Measurements from ENCODE around the gene ANO2. TPM values are rescaled to one million over a fixed set of nuclear protein-coding genes. Genes with fewer than 3 reads are reported as not detected.

Gene ANO2
- total RNA-seq, 1 experiment from 2014 or later, result 0.68 TPM

DNA sequence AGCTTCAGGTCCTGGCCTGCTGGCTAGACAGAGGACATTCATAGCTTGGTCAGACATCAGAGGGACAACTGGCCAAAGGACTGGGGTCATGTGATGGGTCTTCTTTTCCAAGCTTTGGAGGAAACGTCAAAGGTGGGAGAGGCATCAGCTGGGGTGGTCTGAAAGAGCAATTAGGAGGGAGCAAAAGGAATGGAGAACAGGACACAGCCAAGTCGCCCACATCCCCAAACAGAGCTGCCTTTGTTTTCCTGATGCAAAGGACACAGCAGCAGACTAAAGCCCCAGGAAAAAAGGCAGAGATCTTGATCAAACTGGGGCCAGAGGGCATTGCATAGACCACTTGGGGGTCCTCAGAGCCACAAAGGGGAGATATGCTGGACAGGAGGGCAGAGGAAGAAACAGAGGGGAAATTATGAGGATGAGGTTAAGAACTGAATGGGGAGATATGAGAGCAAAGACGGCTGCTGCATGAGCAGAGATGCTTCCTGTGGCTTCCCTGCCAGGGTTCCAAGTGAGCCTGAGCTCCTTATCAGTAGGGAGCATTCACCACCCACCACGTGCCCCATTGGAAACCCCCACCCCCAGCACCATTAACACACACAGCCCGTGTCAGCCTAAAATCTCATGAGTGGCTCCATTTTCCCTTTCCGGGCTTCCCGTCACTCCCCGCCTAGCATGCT, 62.4 kb downstream of the ANO2 start:
- Mint-ChIP-seq H3K27me3 (ENCODE audit: insufficient read depth, unreplicated experiment) (peaks cover 17% of the 10 kb centered on the region), H3K27ac (ENCODE audit: unreplicated experiment) (no peak overlapping the region), H3K36me3 (ENCODE audit: insufficient read depth, unreplicated experiment) (no peaks in the 10 kb centered on the region), H3K4me1 (ENCODE audit: low read depth, unreplicated experiment) (no peaks in the 10 kb centered on the region), H3K4me3 (ENCODE audit: unreplicated experiment) (no peak overlapping the region), H3K9me3 (ENCODE audit: unreplicated experiment) (no peaks in the 10 kb centered on the region)
- TF ChIP-seq, protein P1, sequence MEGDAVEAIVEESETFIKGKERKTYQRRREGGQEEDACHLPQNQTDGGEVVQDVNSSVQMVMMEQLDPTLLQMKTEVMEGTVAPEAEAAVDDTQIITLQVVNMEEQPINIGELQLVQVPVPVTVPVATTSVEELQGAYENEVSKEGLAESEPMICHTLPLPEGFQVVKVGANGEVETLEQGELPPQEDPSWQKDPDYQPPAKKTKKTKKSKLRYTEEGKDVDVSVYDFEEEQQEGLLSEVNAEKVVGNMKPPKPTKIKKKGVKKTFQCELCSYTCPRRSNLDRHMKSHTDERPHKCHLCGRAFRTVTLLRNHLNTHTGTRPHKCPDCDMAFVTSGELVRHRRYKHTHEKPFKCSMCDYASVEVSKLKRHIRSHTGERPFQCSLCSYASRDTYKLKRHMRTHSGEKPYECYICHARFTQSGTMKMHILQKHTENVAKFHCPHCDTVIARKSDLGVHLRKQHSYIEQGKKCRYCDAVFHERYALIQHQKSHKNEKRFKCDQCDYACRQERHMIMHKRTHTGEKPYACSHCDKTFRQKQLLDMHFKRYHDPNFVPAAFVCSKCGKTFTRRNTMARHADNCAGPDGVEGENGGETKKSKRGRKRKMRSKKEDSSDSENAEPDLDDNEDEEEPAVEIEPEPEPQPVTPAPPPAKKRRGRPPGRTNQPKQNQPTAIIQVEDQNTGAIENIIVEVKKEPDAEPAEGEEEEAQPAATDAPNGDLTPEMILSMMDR (IDR thresholded peaks at IDR 0.05; ENCODE audit: insufficient read depth in 1 of 2, low read depth in 1 of 2, low read length in 1 of 2, severe bottlenecking in 1 of 2, unreplicated experiment in 1 of 2), result no peak
- POLR2A ChIA-PET, result no interaction called here
- intact Hi-C loops (cut with micrococcal nuclease; ENCODE audit: unreplicated experiment), result no loop called here
- no TSS peak for BruUV-seq (replicated peaks)
- no peak overlapping the region for H3K4me3 ChIP-seq (ENCODE audit: low read depth, low read length)
- CTCF ChIA-PET, result no interaction called here
- 0 out of 2 replicates have a peak, but pooled peaks cover 2% of the 10 kb centered on the region for H3K27me3 ChIP-seq (replicated peaks; ENCODE audit: control insufficient read depth, insufficient read depth, low read length)
- no peaks in the 10 kb centered on the region for H3K4me1 ChIP-seq
- H3K36me3 ChIP-seq (ENCODE audit: control insufficient read depth, insufficient read depth, low read length), result no peaks in the 10 kb centered on the region
- H3K9me3 ChIP-seq, result no peaks in the 10 kb centered on the region
- no peak for DNase-seq

DNA sequence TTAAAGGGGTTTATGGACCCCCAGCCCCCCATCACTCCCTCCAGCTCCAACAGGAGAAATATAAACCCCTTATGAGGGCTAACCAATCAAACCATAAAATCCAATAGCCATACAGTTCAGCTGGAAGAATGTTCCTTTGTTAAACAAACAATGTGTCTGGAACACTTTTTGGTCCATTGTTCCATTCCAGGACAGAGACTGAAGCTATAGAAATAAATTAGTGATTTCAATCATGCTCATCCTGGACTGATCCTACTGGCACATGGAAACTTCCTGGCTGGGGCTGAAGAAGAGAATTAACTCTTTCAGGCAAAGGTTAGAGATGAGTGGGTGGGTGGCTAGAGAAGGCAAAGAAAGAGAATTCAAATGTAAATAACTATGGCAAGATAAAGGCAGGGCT, 63.4 kb downstream of the ANO2 start:
- no peaks in the 10 kb centered on the region for H3K36me3 Mint-ChIP-seq (ENCODE audit: insufficient read depth, unreplicated experiment)
- ChIA-PET CTCF (no interaction called here), POLR2A (no interaction called here)
- intact Hi-C loops (cut with micrococcal nuclease; ENCODE audit: unreplicated experiment), result no loop called here
- no peaks in the 10 kb centered on the region for H3K4me1 ChIP-seq
- no peaks in the 10 kb centered on the region for H3K4me1 Mint-ChIP-seq (ENCODE audit: low read depth, unreplicated experiment)
- no peaks in the 10 kb centered on the region for H3K9me3 ChIP-seq
- H3K27ac Mint-ChIP-seq (ENCODE audit: unreplicated experiment), result no peak overlapping the region
- no TSS peak for BruUV-seq (replicated peaks)
- H3K27me3 Mint-ChIP-seq (ENCODE audit: insufficient read depth, unreplicated experiment), result peaks cover 18% of the 10 kb centered on the region
- H3K4me3 ChIP-seq (ENCODE audit: low read depth, low read length), result no peak overlapping the region
- TF ChIP-seq, protein P1 (IDR thresholded peaks at IDR 0.05; ENCODE audit: insufficient read depth in 1 of 2, low read depth in 1 of 2, low read length in 1 of 2, severe bottlenecking in 1 of 2, unreplicated experiment in 1 of 2), result no peak
- H3K9me3 Mint-ChIP-seq (ENCODE audit: unreplicated experiment), result no peaks in the 10 kb centered on the region
- no peak overlapping the region for H3K4me3 Mint-ChIP-seq (ENCODE audit: unreplicated experiment)
- H3K27me3 ChIP-seq (replicated peaks; ENCODE audit: control insufficient read depth, insufficient read depth, low read length), result 0 out of 2 replicates have a peak, but pooled peaks cover 2% of the 10 kb centered on the region
- H3K36me3 ChIP-seq (ENCODE audit: control insufficient read depth, insufficient read depth, low read length), result no peaks in the 10 kb centered on the region
- no peak for DNase-seq

GRCh38 chr12:5881101-5881606, 63.9 kb downstream of the ANO2 start:
- no peak overlapping the region for H3K4me3 ChIP-seq (ENCODE audit: low read depth, low read length)
- H3K27me3 Mint-ChIP-seq (ENCODE audit: insufficient read depth, unreplicated experiment), result peaks cover 16% of the 10 kb centered on the region
- TF ChIP-seq, protein P1 (IDR thresholded peaks at IDR 0.05; ENCODE audit: insufficient read depth in 1 of 2, low read depth in 1 of 2, low read length in 1 of 2, severe bottlenecking in 1 of 2, unreplicated experiment in 1 of 2), result no peak
- H3K4me1 ChIP-seq, result no peaks in the 10 kb centered on the region
- ChIA-PET CTCF (no interaction called here), POLR2A (no interaction called here)
- no TSS peak for BruUV-seq (replicated peaks)
- intact Hi-C loops (cut with micrococcal nuclease; ENCODE audit: unreplicated experiment), result no loop called here
- no peak for DNase-seq
- H3K9me3 ChIP-seq, result no peaks in the 10 kb centered on the region
- H3K4me1 Mint-ChIP-seq (ENCODE audit: low read depth, unreplicated experiment), result no peaks in the 10 kb centered on the region
- 0 out of 2 replicates have a peak, but pooled peaks cover 2% of the 10 kb centered on the region for H3K27me3 ChIP-seq (replicated peaks; ENCODE audit: control insufficient read depth, insufficient read depth, low read length)
- no peak overlapping the region for H3K27ac Mint-ChIP-seq (ENCODE audit: unreplicated experiment)
- no peaks in the 10 kb centered on the region for H3K36me3 ChIP-seq (ENCODE audit: control insufficient read depth, insufficient read depth, low read length)
- no peak overlapping the region for H3K4me3 Mint-ChIP-seq (ENCODE audit: unreplicated experiment)
- no peaks in the 10 kb centered on the region for H3K36me3 Mint-ChIP-seq (ENCODE audit: insufficient read depth, unreplicated experiment)
- no peaks in the 10 kb centered on the region for H3K9me3 Mint-ChIP-seq (ENCODE audit: unreplicated experiment)
